ENCODE measurements around the gene SHC3. TPM values are rescaled to one million over a fixed set of nuclear protein-coding genes. Genes with fewer than 3 reads are reported as not detected.

Gene SHC3
- total RNA-seq, 4 donors from 2014 or later, result 0.38 to 9.3 (median 4.4) TPM

DNA sequence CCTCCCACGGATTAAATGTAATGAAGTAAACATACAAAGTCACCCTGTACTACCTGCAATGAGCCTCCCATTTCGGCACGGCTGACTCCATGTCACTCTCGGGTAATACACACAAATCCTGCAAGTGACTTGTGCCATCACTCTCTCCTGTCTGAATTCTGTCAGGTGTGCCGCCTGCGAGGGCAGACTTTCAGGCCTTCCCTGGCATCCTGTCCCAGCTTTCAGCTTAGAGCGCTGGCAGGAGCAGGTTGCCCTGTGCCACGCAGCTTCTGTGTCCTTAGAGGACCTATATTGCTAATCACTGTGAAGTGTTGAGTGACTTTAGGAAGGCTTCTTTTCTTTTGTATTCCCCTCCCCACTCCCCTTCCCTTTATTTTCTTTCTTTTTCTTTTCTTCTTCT lies 213.1 kb downstream of the SHC3 start:
- Histone ChIP-seq H3K27me3 (peaks cover 0 to 3% (median 0%) of the 10 kb centered on the region in 4 donors), H3K36me3 (no peaks in the 10 kb centered on the region), H3K4me1 (peaks cover 0 to 7% (median 0%) of the 10 kb centered on the region in 3 donors), H3K9me3 (no peaks in the 10 kb centered on the region), H3K4me3 (no peak overlapping the region), H3K27ac (no peak overlapping the region)
- intact Hi-C loops (cut with DNase I), result no loop called here
- 86 to 94% methylated on average over 8 of the region's 8 CpGs for WGBS, 2 donors
- TF ChIP-seq, protein P1, sequence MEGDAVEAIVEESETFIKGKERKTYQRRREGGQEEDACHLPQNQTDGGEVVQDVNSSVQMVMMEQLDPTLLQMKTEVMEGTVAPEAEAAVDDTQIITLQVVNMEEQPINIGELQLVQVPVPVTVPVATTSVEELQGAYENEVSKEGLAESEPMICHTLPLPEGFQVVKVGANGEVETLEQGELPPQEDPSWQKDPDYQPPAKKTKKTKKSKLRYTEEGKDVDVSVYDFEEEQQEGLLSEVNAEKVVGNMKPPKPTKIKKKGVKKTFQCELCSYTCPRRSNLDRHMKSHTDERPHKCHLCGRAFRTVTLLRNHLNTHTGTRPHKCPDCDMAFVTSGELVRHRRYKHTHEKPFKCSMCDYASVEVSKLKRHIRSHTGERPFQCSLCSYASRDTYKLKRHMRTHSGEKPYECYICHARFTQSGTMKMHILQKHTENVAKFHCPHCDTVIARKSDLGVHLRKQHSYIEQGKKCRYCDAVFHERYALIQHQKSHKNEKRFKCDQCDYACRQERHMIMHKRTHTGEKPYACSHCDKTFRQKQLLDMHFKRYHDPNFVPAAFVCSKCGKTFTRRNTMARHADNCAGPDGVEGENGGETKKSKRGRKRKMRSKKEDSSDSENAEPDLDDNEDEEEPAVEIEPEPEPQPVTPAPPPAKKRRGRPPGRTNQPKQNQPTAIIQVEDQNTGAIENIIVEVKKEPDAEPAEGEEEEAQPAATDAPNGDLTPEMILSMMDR (IDR thresholded peaks at IDR 0.05), result no peak
- TF ChIP-seq POLR2A (IDR thresholded peaks at IDR 0.05), result no peak
- no peak for DNase-seq

DNA sequence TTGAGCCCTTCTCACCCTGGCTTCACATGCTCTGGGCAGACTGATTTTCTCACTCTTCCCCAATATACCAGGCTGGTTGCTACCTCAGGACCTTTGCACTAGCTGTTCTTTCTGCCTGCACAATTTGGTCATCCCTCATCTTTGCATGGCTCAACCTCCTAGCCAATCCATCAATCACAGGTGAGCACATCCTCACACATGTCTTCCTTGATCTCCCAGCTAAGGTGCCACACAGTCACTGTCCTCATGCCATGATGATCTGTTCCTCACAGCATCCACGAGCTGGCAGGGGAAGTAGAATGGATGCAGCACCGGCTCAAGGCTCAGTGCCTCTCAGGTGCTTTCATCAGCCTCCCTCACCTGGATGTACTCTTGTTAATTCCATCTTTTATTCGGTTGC lies 218.0 kb downstream of the SHC3 start:
- Histone ChIP-seq H3K9me3 (no peaks in the 10 kb centered on the region), H3K36me3 (no peaks in the 10 kb centered on the region), H3K27me3 (peaks cover 0 to 19% (median 0%) of the 10 kb centered on the region in 4 donors), H3K4me1 (no peaks in the 10 kb centered on the region), H3K4me3 (no peak overlapping the region), H3K27ac (no peak overlapping the region)
- WGBS, 2 donors, result 79 to 83% methylated on average over 3 of the region's 3 CpGs
- TF ChIP-seq POLR2A (IDR thresholded peaks at IDR 0.05), result no peak
- TF ChIP-seq, protein P1 (IDR thresholded peaks at IDR 0.05), result no peak
- intact Hi-C loops (cut with DNase I), result no loop called here
- no peak for DNase-seq

DNA sequence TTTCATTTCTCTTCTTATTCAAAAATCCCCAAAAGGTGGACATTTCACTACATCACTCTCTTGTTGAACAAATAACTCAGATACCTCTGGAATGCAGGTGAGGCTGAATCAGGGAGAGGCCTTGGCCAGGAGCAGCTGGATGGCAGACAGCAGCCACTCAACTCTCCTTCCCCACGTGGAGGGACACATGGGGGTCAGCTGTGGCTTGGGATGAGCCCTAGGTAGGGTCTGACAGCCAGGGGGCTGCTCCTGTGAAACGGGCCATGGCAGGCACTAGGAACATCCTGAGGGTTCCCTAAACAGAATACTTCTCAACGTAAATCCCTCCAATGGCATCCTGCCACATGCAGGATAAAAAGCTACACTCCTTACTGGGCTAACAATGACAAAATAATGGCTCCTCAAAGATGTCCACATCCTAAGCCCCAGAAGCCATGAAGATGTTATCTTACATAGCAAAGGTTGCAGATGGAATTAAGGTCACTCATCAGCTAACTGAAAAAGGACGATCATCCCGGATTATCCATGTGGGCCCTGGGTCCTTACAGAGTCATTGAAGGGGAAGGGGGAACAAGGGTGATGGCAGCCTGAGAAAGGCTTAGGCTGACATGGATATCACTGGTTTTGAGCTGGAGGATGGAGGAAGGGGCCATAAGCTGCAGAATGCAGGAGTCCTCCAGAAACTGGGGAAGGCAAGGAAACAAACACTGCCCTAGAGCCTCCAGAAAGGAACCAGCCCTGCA lies 218.7 kb downstream of the SHC3 start:
- Histone ChIP-seq H3K4me3 (no peak overlapping the region), H3K4me1 (no peaks in the 10 kb centered on the region), H3K27ac (no peak overlapping the region), H3K36me3 (no peaks in the 10 kb centered on the region), H3K27me3 (peaks cover 0 to 25% (median 0%) of the 10 kb centered on the region in 4 donors), H3K9me3 (no peaks in the 10 kb centered on the region)
- intact Hi-C loops (cut with DNase I), result no loop called here
- TF ChIP-seq, protein P1 (IDR thresholded peaks at IDR 0.05), result no peak
- no peak for TF ChIP-seq POLR2A (IDR thresholded peaks at IDR 0.05)
- no peak for DNase-seq
- 71 to 84% methylated on average over 1 to 4 of the region's 5 CpGs for WGBS, 2 donors

DNA sequence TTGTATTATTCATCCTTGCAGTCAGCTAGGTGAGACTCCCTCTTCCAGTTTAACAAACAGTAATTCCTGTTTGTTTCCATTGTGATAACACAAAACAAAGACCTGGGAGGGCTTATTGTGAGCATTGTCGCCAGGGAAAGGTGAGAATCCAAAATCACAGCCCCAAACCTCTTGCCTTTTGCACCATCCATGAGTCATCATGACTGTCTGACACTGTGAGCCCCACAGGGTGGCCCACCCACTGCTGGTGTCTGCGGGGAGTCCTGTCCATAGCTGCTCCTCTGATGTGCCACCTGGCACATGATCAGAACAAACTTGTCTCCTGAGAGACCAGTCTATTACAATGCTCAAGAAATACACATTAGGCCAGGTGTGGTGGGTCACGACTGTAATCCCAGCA lies 221.1 kb downstream of the SHC3 start:
- WGBS, 2 donors, result 34 to 57% methylated on average over 2 to 3 of the region's 3 CpGs
- Histone ChIP-seq H3K36me3 (no peaks in the 10 kb centered on the region), H3K27me3 (peaks cover 0 to 25% (median 0%) of the 10 kb centered on the region in 4 donors), H3K27ac (no peak overlapping the region), H3K4me3 (no peak overlapping the region), H3K4me1 (peaks cover 0 to 13% (median 9%) of the 10 kb centered on the region in 3 donors), H3K9me3 (no peaks in the 10 kb centered on the region)
- TF ChIP-seq POLR2A (IDR thresholded peaks at IDR 0.05), result no peak
- no peak for DNase-seq
- intact Hi-C loops (cut with DNase I), result no loop called here

Other genes starting within 250 kb of the SHC3 start
- 10 to 100 TPM in 1 of 4 donors, 1 to 10 TPM in 3; 1.3 to 14.3 (median 6.8) TPM for gene S1PR3, start 187.3 kb downstream of the SHC3 start, total RNA-seq
- gene CKS2, start 132.4 kb upstream of the SHC3 start, total RNA-seq, result 10 to 100 TPM; 17.9 to 93.5 (median 57.6) TPM
- gene SECISBP2, start 139.7 kb upstream of the SHC3 start, total RNA-seq, result 10 to 100 TPM; 23.1 to 50.9 (median 27.7) TPM

All from esophagus squamous epithelium (tissue), 5 donors.